ENCODE results near the gene FBXO24.

DNA sequence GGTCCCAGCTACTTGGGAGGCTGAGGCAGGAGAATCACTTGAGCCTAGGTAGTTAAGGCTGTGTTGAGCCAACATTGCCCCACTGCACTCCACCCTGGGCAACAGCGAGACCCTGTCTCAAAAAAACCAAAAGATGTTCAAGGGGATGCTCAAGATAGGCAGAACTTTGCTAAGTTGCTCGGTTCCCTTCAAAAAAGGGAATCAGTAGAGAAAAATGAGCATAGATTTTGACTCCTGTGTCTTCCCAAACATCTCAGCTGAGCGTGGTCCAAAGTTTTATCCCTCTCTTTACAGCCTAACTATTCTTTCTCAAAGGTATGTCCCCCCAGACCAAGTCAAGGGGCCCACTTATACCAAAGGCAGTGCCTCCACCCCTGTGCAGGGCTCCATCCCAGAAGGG is 33.1 kb upstream of the FBXO24 start:
- TF ChIP-seq, protein P1, sequence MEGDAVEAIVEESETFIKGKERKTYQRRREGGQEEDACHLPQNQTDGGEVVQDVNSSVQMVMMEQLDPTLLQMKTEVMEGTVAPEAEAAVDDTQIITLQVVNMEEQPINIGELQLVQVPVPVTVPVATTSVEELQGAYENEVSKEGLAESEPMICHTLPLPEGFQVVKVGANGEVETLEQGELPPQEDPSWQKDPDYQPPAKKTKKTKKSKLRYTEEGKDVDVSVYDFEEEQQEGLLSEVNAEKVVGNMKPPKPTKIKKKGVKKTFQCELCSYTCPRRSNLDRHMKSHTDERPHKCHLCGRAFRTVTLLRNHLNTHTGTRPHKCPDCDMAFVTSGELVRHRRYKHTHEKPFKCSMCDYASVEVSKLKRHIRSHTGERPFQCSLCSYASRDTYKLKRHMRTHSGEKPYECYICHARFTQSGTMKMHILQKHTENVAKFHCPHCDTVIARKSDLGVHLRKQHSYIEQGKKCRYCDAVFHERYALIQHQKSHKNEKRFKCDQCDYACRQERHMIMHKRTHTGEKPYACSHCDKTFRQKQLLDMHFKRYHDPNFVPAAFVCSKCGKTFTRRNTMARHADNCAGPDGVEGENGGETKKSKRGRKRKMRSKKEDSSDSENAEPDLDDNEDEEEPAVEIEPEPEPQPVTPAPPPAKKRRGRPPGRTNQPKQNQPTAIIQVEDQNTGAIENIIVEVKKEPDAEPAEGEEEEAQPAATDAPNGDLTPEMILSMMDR (conservative IDR thresholded peaks at IDR 0.05; ENCODE audit: low read length) = no peak
- no peak for TF ChIP-seq EZH2phosphoT487 (IDR thresholded peaks at IDR 0.05; ENCODE audit: borderline replicate concordance, low read depth, low read length)
